ENCODE measurements around the gene CATSPER4. TPM values are rescaled to one million over a fixed set of nuclear protein-coding genes. Genes with fewer than 3 reads are reported as not detected.
A peak's percentile ranks its signal among the peaks of the same experiment; 100 is the strongest.

The CATSPER4 gene
- total RNA-seq, 1 experiment from 2014 or later, result not detected

DNA sequence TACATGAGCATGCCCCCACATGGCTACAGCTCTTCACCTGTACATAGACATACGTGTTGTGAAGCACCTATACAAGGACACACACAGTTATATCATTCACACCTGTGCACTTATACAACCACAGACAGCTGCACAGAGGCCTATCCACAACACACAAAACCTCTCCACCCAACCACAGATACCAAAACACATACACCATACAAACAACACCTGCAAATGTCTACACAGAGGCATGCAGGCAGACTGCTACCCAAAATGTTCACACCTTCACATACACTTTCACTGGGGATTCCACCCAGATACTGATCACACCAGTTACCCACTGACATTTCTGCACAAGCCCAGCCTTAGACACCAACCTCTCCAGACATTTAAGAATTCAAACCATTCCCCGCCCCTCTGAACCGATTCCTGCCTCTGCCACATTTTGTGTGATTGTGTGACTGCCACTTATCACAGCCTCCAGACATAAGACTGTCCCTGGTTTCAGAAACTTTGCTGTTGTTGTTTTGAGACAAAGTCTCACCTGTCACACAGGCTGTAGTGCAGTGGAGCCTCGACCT is 23.6 kb upstream of the CATSPER4 start:
- no peak overlapping the region; a peak in 1 of 7 replicates for H3K27ac Mint-ChIP-seq
- peaks cover 4% of the 10 kb centered on the region; the same call in 1 of the 2 replicates for H3K79me2 ChIP-seq (ENCODE audit: insufficient read depth, low read length)

More for the DNA sequence above, 23.6 kb upstream of the CATSPER4 start:
- Histone ChIP-seq H3K4me2 (ENCODE audit: insufficient read depth, insufficient read length, low read length) (no peak overlapping the region), H2AK5ac (ENCODE audit: insufficient read length, low read length) (no peak overlapping the region), H3T11ph (ENCODE audit: low read length) (no peak overlapping the region), H2BK20ac (ENCODE audit: low read depth, low read length, poor library complexity, severe bottlenecking) (no peak overlapping the region), H3K56ac (ENCODE audit: insufficient read length, low read depth, low read length) (no peak overlapping the region), H3K4me1 (ENCODE audit: insufficient read depth, low read length) (peaks cover 6% of the 10 kb centered on the region; the same call in 1 of the 2 replicates), H3K14ac (ENCODE audit: insufficient read depth, low read length) (no peak overlapping the region), H3K9me3 (ENCODE audit: control insufficient read depth, low read depth, low read length) (no peaks in the 10 kb centered on the region), H2BK120ac (ENCODE audit: low read depth, low read length, poor library complexity, severe bottlenecking) (no peak overlapping the region), H3K23ac (ENCODE audit: insufficient read length, low read depth, low read length) (no peak overlapping the region), H4K91ac (ENCODE audit: insufficient read length, low read depth, low read length) (no peak overlapping the region), H3K18ac (ENCODE audit: insufficient read length, low read depth, low read length) (no peak overlapping the region), H3K27ac (ENCODE audit: insufficient read length, low read depth, low read length) (no peak overlapping the region), H2BK12ac (ENCODE audit: insufficient read length, low read depth, low read length) (no peak overlapping the region), H2AFZ (ENCODE audit: low read length) (no peak overlapping the region), H2BK15ac (ENCODE audit: low read depth, low read length) (no peak overlapping the region), H3K79me1 (ENCODE audit: insufficient read depth, low read depth, low read length, poor library complexity, severe bottlenecking) (peaks cover 4% of the 10 kb centered on the region), H3K9ac (ENCODE audit: extremely low read depth, insufficient read length, low read length) (no peak overlapping the region), H3K27me3 (ENCODE audit: insufficient read depth, low read length) (peaks cover 16% of the 10 kb centered on the region; the same call in 1 of the 2 replicates), H4K8ac (replicated peaks; ENCODE audit: insufficient read length, low read depth, low read length) (no peak overlapping the region), H2BK5ac (ENCODE audit: insufficient read length, low read length) (no peak overlapping the region), H3K23me2 (ENCODE audit: insufficient read length, low read depth, low read length, poor library complexity, severe bottlenecking) (peaks cover 19% of the 10 kb centered on the region), H3K4ac (ENCODE audit: low read depth, low read length) (no peak overlapping the region), H4K5ac (ENCODE audit: insufficient read length, low read depth, low read length) (no peak overlapping the region), H4K20me1 (ENCODE audit: control insufficient read depth, insufficient read depth, insufficient read length) (no peaks in the 10 kb centered on the region)
- H3K36me3 Mint-ChIP-seq (ENCODE audit: insufficient read depth in 1 of 3, low read depth in 3 of 3), result peaks cover 0 to 8% (median 7%) of the 10 kb centered on the region in 3 experiments; a peak in 3 of 7 replicates
- WGBS (ENCODE audit: extremely low coverage, insufficient read length, low lambda C conversion rate), result no CpG with 5 or more reads among the region's 4 CpGs
- no peak for DNase-seq
- H3K27me3 Mint-ChIP-seq (ENCODE audit: low read depth), result peaks cover 60% of the 10 kb centered on the region
- H3K4me3 Mint-ChIP-seq, result peak overlapping the region in 1 of 2 experiments; percentile 13; a peak in 1 of 5 replicates
- H3K9me3 Mint-ChIP-seq, result peaks cover 0 to 4% of the 10 kb centered on the region in 2 experiments; a peak in 1 of 5 replicates
- TF ChIP-seq, protein P1, sequence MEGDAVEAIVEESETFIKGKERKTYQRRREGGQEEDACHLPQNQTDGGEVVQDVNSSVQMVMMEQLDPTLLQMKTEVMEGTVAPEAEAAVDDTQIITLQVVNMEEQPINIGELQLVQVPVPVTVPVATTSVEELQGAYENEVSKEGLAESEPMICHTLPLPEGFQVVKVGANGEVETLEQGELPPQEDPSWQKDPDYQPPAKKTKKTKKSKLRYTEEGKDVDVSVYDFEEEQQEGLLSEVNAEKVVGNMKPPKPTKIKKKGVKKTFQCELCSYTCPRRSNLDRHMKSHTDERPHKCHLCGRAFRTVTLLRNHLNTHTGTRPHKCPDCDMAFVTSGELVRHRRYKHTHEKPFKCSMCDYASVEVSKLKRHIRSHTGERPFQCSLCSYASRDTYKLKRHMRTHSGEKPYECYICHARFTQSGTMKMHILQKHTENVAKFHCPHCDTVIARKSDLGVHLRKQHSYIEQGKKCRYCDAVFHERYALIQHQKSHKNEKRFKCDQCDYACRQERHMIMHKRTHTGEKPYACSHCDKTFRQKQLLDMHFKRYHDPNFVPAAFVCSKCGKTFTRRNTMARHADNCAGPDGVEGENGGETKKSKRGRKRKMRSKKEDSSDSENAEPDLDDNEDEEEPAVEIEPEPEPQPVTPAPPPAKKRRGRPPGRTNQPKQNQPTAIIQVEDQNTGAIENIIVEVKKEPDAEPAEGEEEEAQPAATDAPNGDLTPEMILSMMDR (conservative IDR thresholded peaks at IDR 0.05), result no peak
- H3K4me1 Mint-ChIP-seq, result peaks cover 37 to 63% of the 10 kb centered on the region in 2 experiments
